Endothelial cell (in vitro differentiated cells): Measurements from ENCODE around the gene NOL9. TPM values are rescaled to one million over a fixed set of nuclear protein-coding genes. Genes with fewer than 3 reads are reported as not detected.
A peak's percentile ranks its signal among the peaks of the same experiment; 100 is the strongest.

Experiments used
- DNase-seq: peaks from one replicate; pipeline ENCODE4 v3.0.0; 2021; ENCODE audit warnings: low spot score
- H3K27ac Mint-ChIP-seq: one replicate; pipeline ENCODE4 v1.8.0; 2021; ENCODE audit warnings: mixed read lengths, inconsistent platforms; ENCODE audit not compliant: unreplicated experiment
- H3K27me3 Mint-ChIP-seq: one replicate; pipeline ENCODE4 v1.8.0; 2021; ENCODE audit warnings: mild to moderate bottlenecking, moderate library complexity, mixed read lengths, inconsistent platforms; ENCODE audit not compliant: unreplicated experiment
- H3K36me3 Mint-ChIP-seq: one replicate; pipeline ENCODE4 v1.8.0; 2021; ENCODE audit warnings: mild to moderate bottlenecking, low read depth, mixed read lengths, inconsistent platforms; ENCODE audit not compliant: unreplicated experiment
- H3K4me1 Mint-ChIP-seq: one replicate; pipeline ENCODE4 v1.8.0; 2021; ENCODE audit warnings: mild to moderate bottlenecking, mixed read lengths, inconsistent platforms; ENCODE audit not compliant: unreplicated experiment
- H3K4me3 Mint-ChIP-seq: one replicate; pipeline ENCODE4 v1.8.0; 2021; ENCODE audit warnings: mild to moderate bottlenecking, mixed read lengths, inconsistent platforms; ENCODE audit not compliant: unreplicated experiment
- H3K9me3 Mint-ChIP-seq: one replicate; pipeline ENCODE4 v1.8.0; 2021; ENCODE audit warnings: mixed read lengths, inconsistent platforms; ENCODE audit not compliant: unreplicated experiment
- CTCF ChIP-seq: fragments of 200-600 bp; sonication (generic); IDR thresholded peaks from one replicate; pipeline ENCODE4 v1.5.0; 2021; ENCODE audit warnings: antibody characterized with exemption; ENCODE audit not compliant: unreplicated experiment
- total RNA-seq: library from RNA; stranded (reverse); fragmentation: NEBNext Ultra II Directional; extraction: Animal tissue kit (Norgen Biotek cat#: 25700); gene quantifications from one replicate; pipeline ENCODE4 v1.2.1, GENCODE V29; 2021; ENCODE audit not compliant: unreplicated experiment

The NOL9 gene
- total RNA-seq, 1 donor from 2014 or later: 26.9 TPM

- H3K27ac Mint-ChIP-seq: no peak overlapping the region
- H3K27me3 Mint-ChIP-seq: peaks cover 19% of the 10 kb centered on the region
- peaks cover 8% of the 10 kb centered on the region for H3K36me3 Mint-ChIP-seq
- H3K4me1 Mint-ChIP-seq: peaks cover 5% of the 10 kb centered on the region
- H3K9me3 Mint-ChIP-seq: no peaks in the 10 kb centered on the region
- no peak overlapping the region for H3K4me3 Mint-ChIP-seq
- peak; percentile 32 for TF ChIP-seq CTCF
- DNase-seq: peak; percentile 47
These were observed 81.9 kb downstream of the NOL9 start for GRCh38 chr1:6472391-6472790.

GRCh38 chr1:6471970-6472368, 82.3 kb downstream of the NOL9 start:
- H3K27ac Mint-ChIP-seq: no peak overlapping the region
- no peak overlapping the region for H3K4me3 Mint-ChIP-seq
- no peak for DNase-seq
- peaks cover 17% of the 10 kb centered on the region for H3K27me3 Mint-ChIP-seq
- no peak for TF ChIP-seq CTCF
- no peaks in the 10 kb centered on the region for H3K9me3 Mint-ChIP-seq
- peaks cover 1% of the 10 kb centered on the region for H3K4me1 Mint-ChIP-seq
- peaks cover 10% of the 10 kb centered on the region for H3K36me3 Mint-ChIP-seq

Other genes starting within 250 kb of the NOL9 start
- gene ACOT7, start 160.7 kb downstream of the NOL9 start, total RNA-seq: 35.1 TPM
- gene HES2, start 134.6 kb downstream of the NOL9 start, total RNA-seq: 0.10 TPM
- gene ESPN, start 129.7 kb downstream of the NOL9 start, total RNA-seq: 0.36 TPM
- gene TNFRSF25, start 88.3 kb downstream of the NOL9 start, total RNA-seq: 104 TPM
- gene PLEKHG5, start 62.8 kb downstream of the NOL9 start, total RNA-seq: 109 TPM
- gene TAS1R1, start 794 bp upstream of the NOL9 start, total RNA-seq: not detected
- 32.2 TPM for gene ZBTB48, start 25.5 kb upstream of the NOL9 start, total RNA-seq
- gene KLHL21, start 48.4 kb upstream of the NOL9 start, total RNA-seq: 5.0 TPM
- 21.6 TPM for gene PHF13, start 59.2 kb upstream of the NOL9 start, total RNA-seq
- gene THAP3, start 70.4 kb upstream of the NOL9 start, total RNA-seq: 13.5 TPM
- gene DNAJC11, start 147.3 kb upstream of the NOL9 start, total RNA-seq: 57.0 TPM
- gene CAMTA1, start 230.9 kb upstream of the NOL9 start, total RNA-seq: 87.3 TPM